ENCODE measurements around the gene ANO6.

GRCh38 chr12:45326358-45326975 lies 110.6 kb downstream of the ANO6 start:
- TF ChIP-seq CTCF (IDR thresholded peaks at IDR 0.05) (no peak), POLR2A (IDR thresholded peaks at IDR 0.05) (no peak)
